Measurements from ENCODE around the gene CASP7.
"Not testable (repeated sequence)": the region's sequence is repeated elsewhere in the genome, so short reads cannot be mapped to it uniquely, and the experiment has no call there.

Gene CASP7

GRCh38 chr10:113756940-113757543 is 77.3 kb downstream of the CASP7 start:
- DNase-seq, result no peak

GRCh38 chr10:113762083-113762482 is 82.4 kb downstream of the CASP7 start:
- no peak for DNase-seq

- DNase-seq, result no peak
These were observed 84.9 kb downstream of the CASP7 start for GRCh38 chr10:113764582-113764981.

- no peak for DNase-seq
These were observed 86.2 kb downstream of the CASP7 start for GRCh38 chr10:113765910-113766309.

GRCh38 chr10:113767222-113767621 is 87.5 kb downstream of the CASP7 start:
- no peak for DNase-seq

- DNase-seq, result no peak
These were observed 90.6 kb downstream of the CASP7 start for GRCh38 chr10:113770346-113770745.

GRCh38 chr10:113771131-113771530 is 91.4 kb downstream of the CASP7 start:
- not testable (repeated sequence) for DNase-seq

- no peak for DNase-seq
These were observed 96.1 kb downstream of the CASP7 start for GRCh38 chr10:113775686-113776294.

- DNase-seq, result no peak
These were observed 96.8 kb downstream of the CASP7 start for GRCh38 chr10:113776553-113776952.

Measured in stimulated activated CD4-positive, alpha-beta T cell treated with anti-CD3 and anti-CD28 coated beads, Interleukin-4, amount 100 ng/mL, for 4 hours (primary cell).